ENCODE data around the gene PLEKHB1. TPM values are rescaled to one million over a fixed set of nuclear protein-coding genes. Genes with fewer than 3 reads are reported as not detected.

The PLEKHB1 gene
- total and polyA plus RNA-seq, 2 experiments from 2014 or later, result not detected

DNA sequence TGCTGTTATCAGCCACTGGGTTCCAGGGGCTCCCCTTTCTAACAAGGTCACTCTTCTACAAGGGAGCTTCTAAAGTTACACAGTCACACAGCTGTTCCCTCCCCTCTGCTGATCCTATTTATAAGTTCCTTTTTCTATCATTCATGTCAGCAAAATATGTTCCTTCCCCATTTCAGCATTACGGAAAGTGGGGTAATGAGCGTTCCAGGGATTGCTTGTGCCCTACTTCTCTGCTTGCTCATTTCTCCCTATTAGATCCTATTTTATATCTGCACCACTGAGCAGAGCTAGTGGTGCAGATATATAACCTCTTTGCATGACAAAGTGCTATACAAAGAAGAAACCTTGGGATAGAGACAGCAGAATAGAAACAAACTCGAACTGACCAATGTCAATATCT lies 22.7 kb upstream of the PLEKHB1 start:
- no peak for DNase-seq
- WGBS, 2 experiments (ENCODE audit: low coverage in 1 of 2, low lambda C conversion rate in 2 of 2, missing lambda C conversion rate in 2 of 2), result 33 to 39% methylated on average over 3 of the region's 3 CpGs
- Histone ChIP-seq H3K36me3 (ENCODE audit: low read depth) (no peaks in the 10 kb centered on the region), H3K79me2 (ENCODE audit: insufficient read depth) (no peaks in the 10 kb centered on the region), H3K4me3 (no peak overlapping the region), H3K4me1 (ENCODE audit: insufficient read depth) (no peaks in the 10 kb centered on the region), H4K20me1 (ENCODE audit: insufficient read depth) (no peaks in the 10 kb centered on the region), H3F3A (ENCODE audit: insufficient read depth) (no peaks in the 10 kb centered on the region), H3K27me3 (replicated peaks; ENCODE audit: insufficient read depth) (peaks cover 12% of the 10 kb centered on the region; the same call in 1 of the 2 replicates), H3K4me2 (ENCODE audit: unreplicated experiment) (no peak overlapping the region), H3K9me2 (ENCODE audit: insufficient read depth) (no peaks in the 10 kb centered on the region), H3K9me3 (ENCODE audit: low read depth) (no peaks in the 10 kb centered on the region), H3K27ac (no peak overlapping the region), H3K9ac (no peak overlapping the region), H2AFZ (no peak overlapping the region)
- in situ Hi-C loops (cut with MboI), result no loop called here
- TF ChIP-seq EZH2phosphoT487 (IDR thresholded peaks at IDR 0.05; ENCODE audit: insufficient read depth, low read depth), result no peak
- TF ChIP-seq EZH2 (IDR thresholded peaks at IDR 0.05; ENCODE audit: insufficient read depth, poor library complexity, severe bottlenecking), result no peak

DNA sequence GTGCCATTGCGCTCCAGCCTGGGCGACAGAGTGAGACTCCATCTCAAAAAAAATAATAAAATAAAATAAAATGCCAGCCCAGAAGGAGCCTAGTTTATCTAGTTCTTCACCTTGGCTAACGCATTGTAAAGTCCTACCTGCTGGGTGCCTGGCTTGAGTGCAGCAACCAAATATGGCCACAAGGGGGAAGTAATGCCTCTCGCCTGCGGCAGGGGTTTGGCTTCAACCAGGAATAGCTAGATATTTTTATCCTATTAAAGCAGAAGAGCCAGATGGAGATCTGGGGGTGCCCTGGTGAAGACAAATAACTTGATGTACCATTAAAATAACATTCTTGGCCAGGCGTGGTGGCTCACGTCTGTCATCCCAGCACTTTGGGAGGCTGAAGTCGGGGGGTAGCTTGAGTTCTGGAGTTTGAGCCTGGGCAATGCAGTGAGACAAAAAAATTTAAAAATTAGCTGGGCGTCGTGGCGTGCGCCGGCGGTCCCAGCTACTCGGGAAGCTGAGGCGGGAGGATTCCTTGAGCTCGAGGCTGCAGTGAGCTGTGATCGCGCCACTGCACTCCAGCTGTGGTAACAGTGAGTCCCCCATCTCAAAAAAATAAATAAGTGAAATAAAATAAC lies 20.6 kb upstream of the PLEKHB1 start:
- H4K20me1 ChIP-seq (ENCODE audit: insufficient read depth), result no peaks in the 10 kb centered on the region
- in situ Hi-C loops (cut with MboI), result no loop called here
- TF ChIP-seq EZH2 (IDR thresholded peaks at IDR 0.05; ENCODE audit: insufficient read depth, poor library complexity, severe bottlenecking) (no peak), EZH2phosphoT487 (IDR thresholded peaks at IDR 0.05; ENCODE audit: insufficient read depth, low read depth) (no peak)
- H3K27ac ChIP-seq, result no peak overlapping the region
- no peaks in the 10 kb centered on the region for H3K36me3 ChIP-seq (ENCODE audit: low read depth)
- WGBS, 2 experiments (ENCODE audit: low coverage in 1 of 2, low lambda C conversion rate in 2 of 2, missing lambda C conversion rate in 2 of 2), result 8 to 9% methylated on average over 19 of the region's 19 CpGs
- H3K4me3 ChIP-seq, result peak overlapping the region; percentile 70
- DNase-seq, result peak; percentile 80
- no peaks in the 10 kb centered on the region for H3F3A ChIP-seq (ENCODE audit: insufficient read depth)
- no peaks in the 10 kb centered on the region for H3K9me3 ChIP-seq (ENCODE audit: low read depth)
- peak overlapping the region; percentile 83 for H2AFZ ChIP-seq
- peaks cover 12% of the 10 kb centered on the region; the same call in 1 of the 2 replicates for H3K27me3 ChIP-seq (replicated peaks; ENCODE audit: insufficient read depth)
- H3K4me2 ChIP-seq (ENCODE audit: unreplicated experiment), result peak overlapping the region; percentile 83
- H3K9me2 ChIP-seq (ENCODE audit: insufficient read depth), result no peaks in the 10 kb centered on the region
- peak overlapping the region; percentile 48 for H3K9ac ChIP-seq
- H3K4me1 ChIP-seq (ENCODE audit: insufficient read depth), result no peaks in the 10 kb centered on the region
- no peaks in the 10 kb centered on the region for H3K79me2 ChIP-seq (ENCODE audit: insufficient read depth)

DNA sequence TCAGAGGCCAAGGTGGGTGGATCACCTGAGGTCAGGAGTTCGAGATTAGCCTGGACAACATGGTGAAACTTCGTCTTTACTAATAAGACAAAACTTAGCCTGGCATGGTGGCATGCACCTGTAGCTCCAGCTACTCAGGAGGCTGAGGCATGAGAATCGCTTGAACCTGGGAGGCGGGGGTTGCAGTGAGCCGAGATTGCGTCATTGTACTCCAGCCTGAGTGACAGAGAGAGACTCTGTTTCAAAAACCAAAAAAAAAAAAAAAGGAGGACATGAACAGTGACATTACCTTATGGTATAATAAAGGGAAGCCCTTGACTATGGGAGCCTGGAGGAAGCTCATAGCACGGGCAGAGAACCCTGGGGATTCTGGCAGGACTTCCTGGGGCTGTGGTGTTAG lies 16.5 kb upstream of the PLEKHB1 start:
- no peak for DNase-seq
- Histone ChIP-seq H3K4me2 (ENCODE audit: unreplicated experiment) (no peak overlapping the region), H3K27me3 (replicated peaks; ENCODE audit: insufficient read depth) (no peaks in the 10 kb centered on the region), H3K9me3 (ENCODE audit: low read depth) (no peaks in the 10 kb centered on the region), H3K4me3 (no peak overlapping the region), H3K9me2 (ENCODE audit: insufficient read depth) (no peaks in the 10 kb centered on the region), H3K4me1 (ENCODE audit: insufficient read depth) (no peaks in the 10 kb centered on the region), H4K20me1 (ENCODE audit: insufficient read depth) (no peaks in the 10 kb centered on the region), H2AFZ (no peak overlapping the region), H3K36me3 (ENCODE audit: low read depth) (no peaks in the 10 kb centered on the region), H3F3A (ENCODE audit: insufficient read depth) (no peaks in the 10 kb centered on the region), H3K27ac (no peak overlapping the region), H3K79me2 (ENCODE audit: insufficient read depth) (no peaks in the 10 kb centered on the region), H3K9ac (no peak overlapping the region)
- TF ChIP-seq EZH2 (IDR thresholded peaks at IDR 0.05; ENCODE audit: insufficient read depth, poor library complexity, severe bottlenecking) (no peak), EZH2phosphoT487 (IDR thresholded peaks at IDR 0.05; ENCODE audit: insufficient read depth, low read depth) (no peak)
- in situ Hi-C loops (cut with MboI), result no loop called here
- 62 to 69% methylated on average over 7 of the region's 7 CpGs for WGBS, 2 experiments (ENCODE audit: low coverage in 1 of 2, low lambda C conversion rate in 2 of 2, missing lambda C conversion rate in 2 of 2)

- no peaks in the 10 kb centered on the region for H4K20me1 ChIP-seq (ENCODE audit: insufficient read depth)
- no peak overlapping the region for H2AFZ ChIP-seq
- no peak overlapping the region for H3K4me2 ChIP-seq (ENCODE audit: unreplicated experiment)
- H3K9me2 ChIP-seq (ENCODE audit: insufficient read depth), result no peaks in the 10 kb centered on the region
- TF ChIP-seq EZH2phosphoT487 (IDR thresholded peaks at IDR 0.05; ENCODE audit: insufficient read depth, low read depth) (no peak), EZH2 (IDR thresholded peaks at IDR 0.05; ENCODE audit: insufficient read depth, poor library complexity, severe bottlenecking) (no peak)
- H3K27me3 ChIP-seq (replicated peaks; ENCODE audit: insufficient read depth), result no peaks in the 10 kb centered on the region
- no peak overlapping the region for H3K9ac ChIP-seq
- H3K36me3 ChIP-seq (ENCODE audit: low read depth), result no peaks in the 10 kb centered on the region
- no peak for DNase-seq
- WGBS, 2 experiments (ENCODE audit: low coverage in 1 of 2, low lambda C conversion rate in 2 of 2, missing lambda C conversion rate in 2 of 2), result 91 to 94% methylated on average over 4 of the region's 4 CpGs
- no peaks in the 10 kb centered on the region for H3K4me1 ChIP-seq (ENCODE audit: insufficient read depth)
- no peak overlapping the region for H3K27ac ChIP-seq
- H3K79me2 ChIP-seq (ENCODE audit: insufficient read depth), result no peaks in the 10 kb centered on the region
- H3K9me3 ChIP-seq (ENCODE audit: low read depth), result no peaks in the 10 kb centered on the region
- in situ Hi-C loops (cut with MboI), result no loop called here
- no peak overlapping the region for H3K4me3 ChIP-seq
- H3F3A ChIP-seq (ENCODE audit: insufficient read depth), result no peaks in the 10 kb centered on the region
Measured at GRCh38 chr11:73632996-73633395, 13.4 kb upstream of the PLEKHB1 start.

Data from GM23248 (cell line).